ENCODE results near the gene KCNK10. TPM values are rescaled to one million over a fixed set of nuclear protein-coding genes. Genes with fewer than 3 reads are reported as not detected.

KCNK10 gene
- polyA plus RNA-seq, 1 of the 3 experiments (the other 2 are of a cell fraction): not detected

GRCh38 chr14:88170333-88170732, 152.7 kb downstream of the KCNK10 start:
- Histone ChIP-seq H3K9me2 (no peaks in the 10 kb centered on the region), H3K27me3 (ENCODE audit: insufficient read depth) (no peaks in the 10 kb centered on the region), H4K20me1 (ENCODE audit: insufficient read depth) (no peaks in the 10 kb centered on the region), H2AFZ (ENCODE audit: low read depth) (no peak overlapping the region), H3K4me2 (no peak overlapping the region), H3K79me2 (ENCODE audit: insufficient read depth) (no peaks in the 10 kb centered on the region), H3K27ac (ENCODE audit: low read depth in 2 of 2, low read length in 1 of 2) (no peak overlapping the region), H3K36me3 (replicated peaks in 1 of 2; ENCODE audit: control insufficient read depth in 1 of 2, insufficient read depth in 2 of 2, low read length in 1 of 2) (no peaks in the 10 kb centered on the region), H3K4me1 (ENCODE audit: control insufficient read depth in 1 of 2, insufficient read depth in 2 of 2, low read depth in 1 of 2, low read length in 1 of 2) (no peaks in the 10 kb centered on the region), H3K9ac (no peak overlapping the region), H3K4me3 (ENCODE audit: low read depth in 2 of 2, low read length in 1 of 2) (no peak overlapping the region), H3F3A (replicated peaks; ENCODE audit: insufficient read depth) (no peaks in the 10 kb centered on the region), H3K9me3 (no peaks in the 10 kb centered on the region)
- ChIA-PET CTCF (interaction anchor here (1.7 to 3.0 kb wide), 4 partner anchors 19 to 225 kb away, joined by 5 to 86 read pairs (median 32); no protein-coding TSS in a partner anchor), POLR2A (no interaction called here)
- DNase-seq: no peak
- no peak for TF ChIP-seq MXI1 (IDR thresholded peaks at IDR 0.05; ENCODE audit: low read depth, low read length)
- TF ChIP-seq TEAD4 (IDR thresholded peaks at IDR 0.05; ENCODE audit: borderline replicate concordance, insufficient read depth): no peak
- TF ChIP-seq CTCF (IDR thresholded peaks at IDR 0.05): no peak
- no peak for TF ChIP-seq ZBTB33 (IDR thresholded peaks at IDR 0.05; ENCODE audit: borderline replicate concordance, low read depth)
- no peak for TF ChIP-seq JUND (IDR thresholded peaks at IDR 0.05)
- no peak for TF ChIP-seq USF2 (IDR thresholded peaks at IDR 0.05; ENCODE audit: borderline replicate concordance, low read depth, low read length)
- TF ChIP-seq USF1 (IDR thresholded peaks at IDR 0.05; ENCODE audit: borderline replicate concordance, low read depth): no peak
- TF ChIP-seq ELF1 (IDR thresholded peaks at IDR 0.05): no peak
- no peak for TF ChIP-seq SMC3 (IDR thresholded peaks at IDR 0.05; ENCODE audit: low read depth, low read length)
- TF ChIP-seq FOXM1 (IDR thresholded peaks at IDR 0.05; ENCODE audit: low read depth): no peak
- TF ChIP-seq CHD2 (IDR thresholded peaks at IDR 0.05; ENCODE audit: low read length, partially characterized antibody): no peak

Measured in SK-N-SH (cell line).